Islet precursor cell (in vitro differentiated cells): ENCODE results near the gene ATP13A2.
"Not testable (repeated sequence)": the region's sequence is repeated elsewhere in the genome, so short reads cannot be mapped to it uniquely, and the experiment has no call there.

Experiments used
- DNase-seq: peaks from one replicate; pipeline ENCODE4 v3.0.0-alpha.2; 2018

Gene ATP13A2

DNA sequence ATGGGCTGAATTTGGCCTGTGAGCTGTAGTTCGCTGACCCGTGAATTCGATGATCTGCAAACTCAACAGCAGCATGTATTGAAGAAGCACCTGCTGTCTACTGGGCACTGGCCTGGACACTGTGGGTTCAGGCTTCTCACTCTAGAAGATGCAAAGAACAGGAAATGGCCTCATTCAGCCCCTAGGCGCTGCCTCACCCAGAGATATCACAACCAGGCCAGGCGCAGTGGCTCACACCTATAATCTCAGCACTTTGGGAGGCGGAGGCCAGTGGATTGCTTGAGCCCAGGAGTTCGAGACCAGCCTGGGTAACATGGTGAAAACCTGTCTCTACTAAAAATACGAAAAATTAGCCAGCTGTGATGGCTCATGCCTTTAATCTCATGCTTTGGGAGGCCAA lies 55.0 kb downstream of the ATP13A2 start:
- DNase-seq = no peak

- no peak for DNase-seq
Measured at GRCh38 chr1:16955186-16955585, 56.5 kb downstream of the ATP13A2 start.

GRCh38 chr1:16954579-16954978 lies 57.1 kb downstream of the ATP13A2 start:
- no peak for DNase-seq

DNA sequence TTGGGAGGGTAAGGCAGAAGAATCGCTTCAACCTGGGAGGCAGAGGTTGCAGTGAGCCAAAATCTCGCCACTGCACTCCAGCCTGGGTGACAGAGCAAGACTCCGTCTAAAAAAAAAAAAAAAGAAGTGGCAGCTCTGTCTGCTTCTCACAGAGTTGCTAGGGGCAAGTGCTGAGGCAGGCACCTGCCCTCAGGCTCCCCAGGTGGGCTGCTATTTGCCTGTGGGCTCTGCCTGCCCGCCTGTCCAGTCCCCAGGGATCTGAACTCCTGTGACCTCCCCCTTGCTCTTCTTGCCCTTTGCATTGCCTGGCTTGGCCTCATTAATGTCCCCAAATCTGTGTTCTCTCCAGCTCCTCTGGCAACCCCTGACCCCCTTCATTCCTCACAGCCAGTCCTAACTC lies 59.4 kb downstream of the ATP13A2 start:
- not testable (repeated sequence) for DNase-seq

GRCh38 chr1:16949026-16949425 lies 62.7 kb downstream of the ATP13A2 start:
- not testable (repeated sequence) for DNase-seq

- not testable (repeated sequence) for DNase-seq
Measured at GRCh38 chr1:16948282-16948891, 63.3 kb downstream of the ATP13A2 start.

DNA sequence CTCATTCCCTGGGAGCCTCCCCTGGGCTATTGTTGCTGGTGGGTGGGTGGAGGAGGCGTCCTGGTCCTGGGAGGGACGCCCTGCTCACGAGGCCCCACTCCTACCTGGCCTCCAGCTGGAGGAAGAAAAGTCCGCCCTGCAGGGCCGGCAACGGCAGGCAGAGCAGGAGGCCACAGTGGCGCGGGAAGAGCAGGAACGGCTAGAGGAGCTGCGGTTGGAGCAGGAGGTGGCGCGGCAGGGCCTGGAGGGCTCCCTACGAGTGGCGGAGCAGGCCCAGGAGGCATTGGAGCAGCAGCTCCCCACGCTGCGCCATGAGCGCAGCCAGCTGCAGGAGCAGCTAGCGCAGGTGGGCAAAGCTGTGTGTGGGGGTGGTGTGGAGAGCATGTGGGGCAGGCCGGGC lies 65.1 kb downstream of the ATP13A2 start:
- peak; percentile 46 for DNase-seq

- DNase-seq = not testable (repeated sequence)
Measured at GRCh38 chr1:16946185-16946584, 65.5 kb downstream of the ATP13A2 start.

DNA sequence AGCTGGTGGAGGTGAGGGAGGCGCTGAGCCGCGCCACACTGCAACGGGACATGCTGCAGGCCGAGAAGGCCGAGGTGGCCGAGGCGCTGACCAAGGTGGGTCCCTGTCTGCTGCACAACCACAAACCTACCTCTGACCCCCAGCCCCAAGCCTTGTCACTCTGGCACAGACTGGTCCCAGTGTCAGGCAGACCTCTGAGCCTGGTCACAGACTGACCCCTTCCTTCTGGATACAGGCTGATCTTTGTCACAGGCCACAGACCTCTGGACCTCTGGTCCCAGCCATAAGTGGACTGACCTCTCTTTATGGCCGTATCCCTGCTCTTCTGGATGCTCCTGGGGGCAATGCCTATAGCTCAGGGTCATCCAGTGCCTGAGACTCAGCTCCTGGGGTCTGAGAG lies 66.2 kb downstream of the ATP13A2 start:
- not testable (repeated sequence) for DNase-seq

DNA sequence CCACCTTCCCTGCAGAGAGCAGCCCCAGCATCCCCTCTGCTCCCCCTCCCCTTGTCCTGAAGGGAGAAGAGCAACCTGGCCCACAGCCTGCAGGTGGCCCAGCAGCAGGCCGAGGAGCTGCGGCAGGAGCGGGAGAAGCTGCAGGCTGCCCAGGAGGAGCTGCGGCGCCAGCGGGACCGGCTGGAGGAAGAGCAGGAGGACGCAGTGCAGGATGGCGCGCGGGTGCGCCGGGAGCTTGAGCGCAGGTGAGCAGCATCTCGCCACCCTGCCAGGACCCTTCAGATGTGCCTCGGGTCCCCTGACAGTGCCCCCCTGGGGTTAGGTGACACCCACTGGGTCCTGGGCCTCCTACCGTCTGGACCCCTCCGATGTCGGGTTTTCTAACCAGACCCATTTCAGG lies 67.7 kb downstream of the ATP13A2 start:
- no peak for DNase-seq

DNA sequence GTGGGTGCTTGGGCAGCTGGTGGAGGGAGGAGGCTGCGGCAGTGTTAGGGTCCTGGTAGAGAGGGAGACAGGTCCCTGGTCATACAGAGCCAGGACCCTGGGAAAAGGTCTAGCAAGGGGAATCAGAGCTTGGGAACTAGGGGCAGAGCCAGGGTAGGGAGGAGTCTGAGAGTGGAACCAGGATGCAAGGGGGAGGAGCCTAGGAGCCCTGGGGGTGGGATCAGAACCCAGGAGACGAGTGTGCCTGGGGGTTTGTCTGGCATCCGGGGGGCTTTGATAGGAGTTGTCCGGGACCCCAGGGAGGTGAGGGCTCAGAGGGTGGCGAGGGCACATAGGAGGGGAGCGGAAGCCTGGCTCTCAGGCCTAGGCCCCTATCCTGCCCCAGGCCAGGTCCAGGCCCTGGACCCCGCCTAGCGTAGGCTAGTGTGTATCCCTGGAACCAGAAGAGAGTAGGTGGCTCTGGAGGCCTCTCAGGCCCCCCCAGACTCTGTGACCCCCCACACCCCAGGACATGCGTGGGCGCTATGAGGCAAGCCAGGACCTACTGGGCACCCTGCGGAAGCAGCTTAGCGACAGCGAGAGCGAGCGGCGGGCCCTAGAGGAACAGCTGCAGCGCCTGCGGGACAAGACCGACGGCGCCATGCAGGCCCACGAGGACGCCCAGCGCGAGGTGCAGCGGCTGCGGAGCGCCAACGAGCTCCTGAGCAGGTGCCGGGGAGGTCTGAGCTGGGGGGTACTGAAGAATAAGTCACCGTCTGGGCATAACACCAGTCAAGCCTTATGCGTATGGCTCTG lies 72.1 kb downstream of the ATP13A2 start:
- peak; percentile 47 for DNase-seq

GRCh38 chr1:16938351-16939321 lies 73.1 kb downstream of the ATP13A2 start:
- DNase-seq = peak; percentile 68

DNA sequence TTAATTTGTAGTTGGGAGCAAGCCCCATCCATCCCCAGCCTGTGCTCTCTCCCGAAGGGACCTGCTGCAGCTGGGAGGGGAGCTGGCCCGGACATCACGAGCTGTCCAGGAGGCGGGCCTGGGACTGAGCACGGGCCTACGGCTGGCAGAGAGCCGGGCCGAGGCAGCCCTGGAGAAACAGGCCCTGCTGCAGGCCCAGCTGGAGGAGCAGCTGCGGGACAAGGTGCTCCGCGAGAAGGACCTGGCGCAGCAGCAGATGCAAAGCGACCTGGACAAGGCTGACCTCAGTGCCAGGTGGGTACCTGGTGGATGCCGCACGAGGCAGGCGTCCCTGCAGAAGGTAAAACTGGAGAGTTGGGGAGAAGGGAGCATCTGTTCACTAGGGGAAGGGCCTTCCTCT lies 75.1 kb downstream of the ATP13A2 start:
- DNase-seq = peak; percentile 45
